ENCODE data around the gene HERC4.
"Not testable (repeated sequence)": the region's sequence is repeated elsewhere in the genome, so short reads cannot be mapped to it uniquely, and the experiment has no call there.

The HERC4 gene

GRCh38 chr10:68087685-68088401 lies 12.8 kb upstream of the HERC4 start:
- DNase-seq, result no peak

DNA sequence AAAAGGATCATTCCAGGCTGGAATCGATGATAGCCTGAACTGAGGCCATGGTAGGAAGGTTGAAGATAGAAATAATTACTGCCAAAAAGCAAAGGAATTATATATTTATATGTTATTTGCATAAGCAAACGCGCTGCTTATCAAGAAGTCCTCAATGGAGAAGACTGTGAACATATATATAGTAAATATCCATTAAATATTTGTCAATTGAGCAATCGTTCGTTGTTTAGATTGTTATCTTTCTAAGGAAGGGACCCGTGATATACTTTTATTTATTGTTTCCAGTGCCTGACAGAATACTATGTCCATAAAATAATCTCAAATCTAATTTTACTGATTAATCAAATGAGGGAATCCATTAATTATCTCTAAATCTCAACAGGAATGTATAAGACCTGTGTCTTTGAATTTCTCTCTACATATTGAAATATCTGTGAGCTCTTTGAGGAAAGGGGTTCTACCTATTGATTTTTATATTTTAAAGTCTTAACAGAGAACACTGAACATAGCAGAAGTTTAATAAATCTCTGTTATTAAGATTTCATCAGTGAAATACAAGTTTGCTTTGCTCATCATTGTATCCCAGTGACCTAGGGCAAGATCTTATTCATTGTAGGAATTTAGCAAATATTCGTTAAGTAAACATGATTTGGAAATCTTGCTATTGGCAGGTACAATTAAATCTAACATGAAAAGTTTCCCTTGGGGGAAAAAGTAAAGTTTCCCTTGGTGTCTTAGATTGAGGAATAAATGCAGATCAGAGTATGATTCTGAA lies 12.0 kb upstream of the HERC4 start:
- DNase-seq, result no peak

GRCh38 chr10:68086011-68086410 lies 10.9 kb upstream of the HERC4 start:
- DNase-seq, result no peak

- DNase-seq, result no peak
Observed at GRCh38 chr10:68084469-68084868, 9.4 kb upstream of the HERC4 start.

- no peak for DNase-seq
Observed at GRCh38 chr10:68083953-68084352, 8.9 kb upstream of the HERC4 start.

DNA sequence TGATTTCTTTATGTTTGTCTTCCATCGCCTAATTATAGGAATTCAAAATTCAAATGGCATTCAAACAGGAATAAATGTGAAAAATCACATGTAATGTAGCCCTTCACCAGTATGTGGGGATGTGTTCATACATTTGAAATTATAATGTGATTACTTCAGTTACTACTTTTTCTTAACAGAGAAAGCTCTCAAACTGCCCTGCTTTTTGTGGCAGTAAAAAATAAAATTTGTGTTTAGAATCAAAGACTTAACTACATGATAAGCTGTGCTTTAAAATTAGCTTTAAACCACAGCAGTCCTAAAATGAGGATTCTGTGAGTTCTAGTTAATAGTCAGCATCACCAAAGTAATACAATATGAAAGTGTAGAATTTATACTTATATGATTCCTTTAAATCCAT lies 7.8 kb upstream of the HERC4 start:
- no peak for DNase-seq

- no peak for DNase-seq
Observed at GRCh38 chr10:68081916-68082315, 6.8 kb upstream of the HERC4 start.

GRCh38 chr10:68080853-68081431 lies 5.9 kb upstream of the HERC4 start:
- DNase-seq, result no peak

DNA sequence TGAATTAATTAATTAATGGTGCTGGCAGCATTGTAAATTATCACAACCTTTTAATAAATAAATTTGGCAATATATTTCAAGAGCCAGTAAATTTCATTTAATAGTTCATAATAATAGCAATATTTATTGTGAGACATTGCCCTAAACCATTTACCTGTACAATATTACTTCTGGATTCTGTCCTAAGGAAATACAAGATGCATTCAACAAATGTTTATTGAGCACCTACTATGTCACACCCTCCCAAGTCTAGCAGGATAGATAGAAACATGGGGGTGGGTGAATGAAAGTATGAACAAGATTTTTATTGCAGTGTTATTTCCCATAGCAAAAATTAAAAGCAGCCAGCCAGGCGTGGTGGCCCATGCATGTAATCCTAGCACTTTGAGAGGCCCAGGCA lies 4.4 kb upstream of the HERC4 start:
- DNase-seq, result no peak

- DNase-seq, result no peak
Observed at GRCh38 chr10:68077026-68077425, 1.9 kb upstream of the HERC4 start.

- DNase-seq, result not testable (repeated sequence)
Observed at GRCh38 chr10:68076081-68076480, 998 bp upstream of the HERC4 start.

DNA sequence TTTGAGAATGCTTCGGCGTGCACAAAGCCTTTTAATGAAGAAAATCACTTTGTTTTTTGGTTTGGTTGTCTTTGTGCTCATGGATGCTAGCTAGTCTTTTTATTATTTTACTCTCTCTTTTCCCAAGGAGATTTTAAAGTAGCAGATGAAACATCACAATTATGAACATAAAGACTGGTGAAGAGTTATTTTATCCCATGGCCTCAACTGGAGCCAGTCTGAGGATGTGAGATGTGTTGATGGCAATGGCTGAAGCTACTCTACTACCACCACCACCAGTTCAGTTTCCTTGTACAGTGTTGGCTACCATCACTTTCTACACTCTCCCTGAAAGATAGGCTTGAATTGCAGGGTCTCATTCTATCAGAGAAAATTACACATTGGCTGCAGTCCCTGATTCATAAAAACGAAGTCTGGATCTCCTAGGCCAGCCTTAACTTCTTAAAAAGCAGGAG lies 494 bp upstream of the HERC4 start:
- no peak for DNase-seq

DNA sequence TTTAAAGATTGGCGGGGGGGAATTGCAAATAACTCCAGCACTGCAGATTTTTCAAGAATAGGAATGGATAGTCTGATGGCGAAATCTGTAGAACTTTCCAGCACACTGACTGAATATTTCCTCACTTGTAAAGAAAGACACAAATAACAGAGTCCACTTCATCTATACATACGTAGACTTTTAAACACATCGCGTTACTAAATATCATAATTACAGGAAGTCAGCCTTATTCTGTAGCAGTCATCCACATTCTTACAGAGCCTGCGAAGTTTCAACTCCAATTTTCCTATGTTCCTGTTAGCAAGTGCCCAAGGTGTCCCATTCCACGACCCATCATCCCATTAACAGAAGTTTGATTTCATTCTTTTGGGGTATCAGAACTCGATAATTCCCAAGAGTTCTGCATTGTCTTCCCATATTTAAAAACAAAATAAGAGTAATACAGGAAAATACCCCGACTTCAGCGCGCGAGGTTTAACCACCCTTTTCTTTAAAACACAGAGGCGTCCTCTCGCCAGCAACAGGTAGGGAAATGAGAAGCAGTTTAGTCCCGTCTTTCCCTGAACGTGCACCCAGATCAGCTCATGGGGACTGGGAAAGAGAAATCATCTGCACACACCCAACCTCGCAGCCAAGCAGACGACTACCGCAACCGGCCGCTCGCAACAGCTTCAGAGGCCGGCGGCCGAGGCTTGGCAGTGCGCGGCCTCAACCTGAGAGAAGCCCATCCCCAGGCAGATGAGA lies 880 bp downstream of the HERC4 start:
- DNase-seq, result no peak

DNA sequence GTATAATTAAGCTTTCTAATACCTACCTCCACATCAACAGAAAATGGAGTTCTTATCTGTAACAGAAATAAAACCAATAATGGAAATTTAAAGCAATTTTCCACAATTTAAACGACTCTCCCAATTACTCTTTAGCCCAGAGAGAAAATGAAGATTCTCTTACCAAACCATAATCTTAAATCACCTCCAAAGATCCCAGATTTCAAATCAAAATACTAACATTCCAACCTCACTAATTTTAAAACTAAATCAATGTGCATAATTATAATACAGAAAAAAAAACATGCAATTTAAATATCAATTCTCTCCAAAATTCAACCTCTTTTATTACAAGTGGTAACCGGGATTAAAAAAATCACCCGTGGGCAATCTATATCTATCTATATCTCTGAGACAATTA lies 1.5 kb downstream of the HERC4 start:
- DNase-seq, result no peak

DNA sequence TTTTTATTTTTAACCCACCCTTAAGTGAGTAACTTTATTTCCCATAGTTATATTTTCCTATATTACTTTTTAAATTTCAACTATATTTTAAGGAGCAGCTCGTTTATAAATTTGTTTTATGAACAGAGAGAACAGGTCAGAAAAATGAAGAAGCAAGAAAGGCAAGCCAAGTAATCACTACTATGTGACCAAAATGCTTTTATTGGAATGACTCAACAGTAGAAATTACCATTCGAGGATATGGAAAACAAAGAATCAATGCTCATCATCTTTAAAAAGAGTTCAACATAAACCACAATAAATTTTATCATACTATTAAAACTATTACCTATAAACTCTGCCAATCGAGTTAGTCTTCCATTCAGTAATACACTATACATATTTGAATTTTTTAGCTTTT lies 7.6 kb downstream of the HERC4 start:
- no peak for DNase-seq

DNA sequence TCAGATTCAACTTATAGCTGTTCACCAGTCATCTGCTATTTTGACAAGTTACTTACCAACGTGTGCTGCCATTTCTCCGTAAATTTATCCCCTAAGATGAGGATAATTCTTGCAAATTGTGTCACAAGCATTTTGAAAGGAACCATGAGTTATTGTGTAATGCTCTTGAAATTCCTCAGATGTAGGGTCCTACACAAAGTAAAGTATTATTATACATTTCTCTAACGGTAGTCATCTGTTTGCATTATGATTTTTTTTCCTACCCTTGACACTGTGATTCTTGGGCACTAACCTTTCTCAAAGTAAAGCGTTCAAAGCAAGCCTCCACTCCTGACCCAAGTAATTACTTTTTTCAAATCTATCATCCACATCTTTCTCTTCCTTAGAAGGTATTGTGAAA lies 8.1 kb downstream of the HERC4 start:
- DNase-seq, result no peak

DNA sequence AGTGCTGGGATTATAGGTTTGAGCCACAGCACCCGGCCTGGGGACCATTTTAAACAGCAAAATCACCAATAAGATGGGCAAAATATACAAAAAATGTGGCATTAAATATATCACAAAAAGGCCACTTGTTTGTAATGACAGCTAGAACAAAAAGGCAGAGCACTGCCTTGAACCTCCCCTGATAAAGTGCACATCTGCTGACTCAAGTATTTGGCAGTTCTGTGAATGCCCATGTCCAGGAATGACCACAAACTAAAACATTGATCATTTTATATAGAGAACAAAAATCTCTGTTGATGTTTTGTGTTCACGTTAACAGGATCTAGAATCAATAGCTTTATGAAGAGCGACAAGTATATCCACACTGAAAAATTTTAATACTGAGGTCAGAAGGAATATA lies 21.5 kb downstream of the HERC4 start:
- DNase-seq, result no peak

DNA sequence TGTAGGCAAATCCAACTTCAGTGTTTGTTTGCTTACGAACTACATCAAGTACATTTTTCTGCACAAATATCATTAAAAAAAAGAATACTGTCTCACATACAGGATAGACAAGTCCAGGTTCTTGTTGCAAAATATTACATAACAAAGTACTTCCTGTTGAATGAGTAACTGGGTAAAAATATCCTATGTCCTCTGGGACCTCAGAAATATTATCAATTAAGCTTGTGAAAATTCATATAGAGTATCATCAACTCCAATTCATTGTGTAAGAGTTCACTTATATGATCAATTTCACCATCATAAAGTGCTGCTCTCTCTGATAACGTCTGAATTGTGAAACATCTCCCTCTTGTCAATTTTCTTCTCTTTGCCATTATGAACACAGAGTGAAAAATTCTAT lies 22.6 kb downstream of the HERC4 start:
- DNase-seq, result no peak

- DNase-seq, result no peak
Observed at GRCh38 chr10:68049289-68050078, 25.6 kb downstream of the HERC4 start.

DNA sequence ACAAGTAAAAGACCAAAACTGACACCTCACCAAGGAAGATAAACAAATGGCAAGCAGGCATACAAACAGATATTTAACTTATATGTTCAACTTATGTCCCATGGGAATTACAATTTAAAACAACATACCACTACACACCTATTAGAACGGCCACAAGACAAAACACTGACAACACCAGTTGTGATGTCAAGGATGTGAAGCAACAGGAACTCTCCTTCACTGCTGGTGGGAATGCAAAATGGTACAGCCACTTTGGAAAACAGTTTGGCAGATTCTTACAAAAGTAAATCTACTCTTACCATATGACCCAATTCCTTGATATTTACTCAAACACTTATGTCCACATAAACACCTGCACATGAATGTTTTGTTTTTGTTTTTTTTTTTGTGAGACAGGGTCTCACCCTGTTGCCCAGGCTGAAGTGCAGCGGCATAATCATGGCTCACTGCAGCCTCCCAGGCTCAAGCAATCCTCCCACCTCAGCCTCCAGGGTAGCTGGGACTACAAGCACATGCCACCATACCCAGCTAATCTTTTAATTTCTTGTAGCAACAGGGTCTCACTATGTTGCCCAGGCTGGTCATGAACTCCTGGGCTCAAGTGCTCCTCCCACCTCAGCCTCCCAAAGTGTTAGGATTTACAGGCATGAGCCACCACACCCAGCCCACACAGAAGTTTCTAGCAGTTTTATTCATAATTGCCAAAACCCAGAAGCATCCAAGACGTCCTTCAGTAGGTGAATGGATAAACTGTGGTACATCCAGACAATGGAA lies 27.3 kb downstream of the HERC4 start:
- no peak for DNase-seq

- DNase-seq, result no peak
Observed at GRCh38 chr10:68047122-68047521, 28.0 kb downstream of the HERC4 start.

- DNase-seq, result no peak
Observed at GRCh38 chr10:68046642-68047041, 28.4 kb downstream of the HERC4 start.

All from KG1 (cell line).